Sigmoid colon (tissue), 4 donors: ENCODE results near the gene LAMTOR4.

Experiments
- POLR2AphosphoS5 ChIP-seq, 4 donors: sonication (generic); formaldehyde crosslinking; IDR thresholded peaks; one replicate each; pipeline ENCODE4 v1.6.1; 2017; ENCODE audit warnings: antibody characterized with exemption in 4 of 4
- TF ChIP-seq, protein P1 (sequence below), 4 experiments: fragments of 450-650 bp in 3 of 4; fragments of 200-600 bp in 1 of 4; IDR thresholded peaks; one replicate each; pipeline ENCODE4 v1.5.1; 2016 to 2019; ENCODE audit warnings: antibody characterized with exemption in 4 of 4, mild to moderate bottlenecking in 3 of 4, moderate library complexity in 2 of 4

DNA sequence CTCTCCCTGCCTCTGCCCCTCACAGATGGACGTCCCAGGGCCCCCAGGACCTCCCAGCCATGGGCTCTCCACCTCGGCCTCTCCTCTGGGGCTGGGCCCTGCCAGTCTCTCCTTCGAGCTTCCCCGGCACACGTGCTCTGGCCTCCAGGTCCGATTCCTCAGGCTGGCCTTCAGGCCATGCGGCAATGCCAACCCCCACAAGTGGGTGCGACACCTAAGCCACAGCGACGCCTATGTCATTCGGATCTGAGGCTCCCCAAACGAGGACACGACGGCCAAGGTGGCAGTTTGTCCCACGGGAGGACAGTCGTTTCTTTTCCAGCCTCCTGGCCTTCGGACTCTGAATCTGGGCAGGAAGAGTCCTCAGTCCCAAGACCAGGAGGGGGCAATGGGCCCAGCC lies 42.1 kb upstream of the LAMTOR4 start:
- TF ChIP-seq, protein P1, sequence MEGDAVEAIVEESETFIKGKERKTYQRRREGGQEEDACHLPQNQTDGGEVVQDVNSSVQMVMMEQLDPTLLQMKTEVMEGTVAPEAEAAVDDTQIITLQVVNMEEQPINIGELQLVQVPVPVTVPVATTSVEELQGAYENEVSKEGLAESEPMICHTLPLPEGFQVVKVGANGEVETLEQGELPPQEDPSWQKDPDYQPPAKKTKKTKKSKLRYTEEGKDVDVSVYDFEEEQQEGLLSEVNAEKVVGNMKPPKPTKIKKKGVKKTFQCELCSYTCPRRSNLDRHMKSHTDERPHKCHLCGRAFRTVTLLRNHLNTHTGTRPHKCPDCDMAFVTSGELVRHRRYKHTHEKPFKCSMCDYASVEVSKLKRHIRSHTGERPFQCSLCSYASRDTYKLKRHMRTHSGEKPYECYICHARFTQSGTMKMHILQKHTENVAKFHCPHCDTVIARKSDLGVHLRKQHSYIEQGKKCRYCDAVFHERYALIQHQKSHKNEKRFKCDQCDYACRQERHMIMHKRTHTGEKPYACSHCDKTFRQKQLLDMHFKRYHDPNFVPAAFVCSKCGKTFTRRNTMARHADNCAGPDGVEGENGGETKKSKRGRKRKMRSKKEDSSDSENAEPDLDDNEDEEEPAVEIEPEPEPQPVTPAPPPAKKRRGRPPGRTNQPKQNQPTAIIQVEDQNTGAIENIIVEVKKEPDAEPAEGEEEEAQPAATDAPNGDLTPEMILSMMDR (IDR thresholded peaks at IDR 0.05) = no peak
- no peak for TF ChIP-seq POLR2AphosphoS5 (IDR thresholded peaks at IDR 0.05)
